ENCODE data around the gene VTN.

VTN gene

GRCh38 chr17:28368306-28368831 lies 1.7 kb downstream of the VTN start:
- no peak for DNase-seq

- DNase-seq: no peak
Observed at GRCh38 chr17:28367641-28368305, 2.3 kb downstream of the VTN start.

DNA sequence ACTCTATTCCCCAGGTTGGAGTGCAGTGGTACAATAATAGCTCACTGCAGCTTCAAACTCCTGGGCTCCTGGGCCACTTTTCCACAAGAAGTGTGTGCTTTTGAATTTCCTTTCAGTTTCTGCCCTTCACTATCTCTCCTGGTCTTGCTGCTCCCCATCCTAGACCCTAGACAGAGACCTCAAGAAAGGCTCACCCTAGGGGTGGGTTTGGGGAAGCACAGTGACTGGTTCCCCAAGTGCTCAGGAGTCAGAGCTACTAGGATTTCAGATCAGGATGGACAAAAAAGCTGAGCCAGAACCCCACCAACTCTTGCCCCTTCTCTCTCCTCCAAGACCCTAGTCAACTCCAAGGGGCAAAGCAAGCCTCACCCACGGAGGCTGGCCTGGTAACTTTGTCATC lies 3.5 kb downstream of the VTN start:
- DNase-seq: no peak

DNA sequence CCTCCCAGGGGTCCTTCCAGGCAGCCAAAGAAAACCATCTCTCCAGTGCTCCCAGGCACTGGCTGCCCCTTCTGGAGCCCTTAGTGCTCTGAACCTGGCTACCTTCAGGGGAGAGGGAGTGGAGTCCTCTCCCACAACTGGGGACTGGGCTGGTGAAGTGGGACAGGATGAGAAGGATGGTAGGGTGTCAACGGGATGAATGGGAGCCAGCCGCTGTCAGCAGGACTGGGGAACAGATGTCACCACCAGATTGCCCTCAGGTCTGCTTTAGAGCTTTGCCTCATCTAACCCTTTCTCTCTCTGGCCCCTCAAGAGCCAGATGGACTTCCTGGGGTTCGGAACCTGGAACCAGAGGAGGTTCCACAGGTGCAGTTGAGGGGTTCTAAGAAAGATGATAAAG lies 4.6 kb downstream of the VTN start:
- no peak for DNase-seq

- DNase-seq: no peak
Observed at GRCh38 chr17:28364665-28365363, 5.3 kb downstream of the VTN start, which contains the start of gene SEBOX. TSS of gene SEBOX (minus strand) at chr17:28365199. CDS start at chr17:28365151, 48 bp downstream.

- DNase-seq: no peak
Observed at GRCh38 chr17:28363776-28364650, 6.1 kb downstream of the VTN start.

DNA sequence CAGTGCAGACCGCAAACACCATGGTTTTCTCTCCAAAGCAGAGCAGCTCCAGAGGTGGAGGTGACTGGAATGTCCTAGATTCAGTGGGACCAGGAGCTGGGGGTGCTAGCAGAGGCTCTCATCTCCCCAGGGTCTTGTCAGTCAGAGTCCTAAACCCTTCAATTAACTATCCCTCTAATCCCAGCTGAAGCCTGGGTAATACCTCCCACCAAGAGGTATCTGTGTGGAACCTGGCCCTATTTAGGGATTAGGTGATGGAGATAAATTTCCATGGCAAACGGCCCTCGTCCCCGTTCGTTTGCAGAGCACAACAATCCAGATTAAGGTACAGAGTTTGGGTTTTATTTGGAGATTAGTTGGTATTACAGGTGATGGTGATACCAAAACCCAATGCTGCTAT lies 6.9 kb downstream of the VTN start:
- DNase-seq: no peak

GRCh38 chr17:28357901-28358197 lies 12.3 kb downstream of the VTN start:
- DNase-seq: no peak

DNA sequence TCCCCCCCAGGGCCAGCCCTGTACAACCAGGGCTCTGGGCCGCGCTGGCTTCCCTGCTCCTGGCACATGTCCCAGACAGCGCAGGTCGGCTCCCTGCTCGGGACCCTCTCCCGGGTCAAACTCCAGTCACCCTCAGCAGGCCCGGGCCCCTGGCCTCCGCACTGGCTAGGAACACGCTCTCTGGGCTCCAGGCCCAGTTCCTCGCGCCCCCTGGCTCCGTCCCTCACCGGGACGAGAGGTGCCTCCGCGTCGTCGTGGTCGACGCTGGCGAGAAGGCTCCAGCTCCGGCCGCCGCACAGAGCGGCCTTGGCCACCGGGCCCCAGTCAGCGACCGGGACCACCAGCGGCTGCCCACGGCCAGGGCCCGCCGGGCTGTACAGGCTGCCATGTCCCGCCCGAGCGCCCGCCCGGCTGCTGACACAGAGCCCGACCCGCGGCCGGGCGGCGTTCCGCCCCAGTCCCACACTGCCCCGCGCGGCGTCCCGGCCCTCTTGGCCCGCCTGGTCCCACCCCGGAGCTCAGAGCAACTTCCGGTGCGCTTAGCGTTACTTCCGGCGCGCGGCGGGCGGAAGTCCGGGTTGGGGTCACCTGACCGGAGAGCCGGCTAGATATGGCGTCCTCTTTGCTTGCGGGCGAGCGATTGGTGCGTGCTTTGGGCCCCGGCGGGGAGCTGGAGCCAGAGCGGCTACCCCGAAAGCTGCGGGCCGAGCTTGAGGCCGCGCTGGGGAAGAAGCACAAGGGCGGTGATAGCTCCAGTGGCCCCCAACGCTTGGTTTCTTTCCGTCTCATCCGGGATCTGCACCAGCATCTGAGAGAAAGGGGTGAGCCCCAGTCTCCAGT lies 12.8 kb downstream of the VTN start, which contains the start of gene POLDIP2:
Gene POLDIP2, minus strand, starts transcription at position 467 of the 840 bp plus-strand sequence. Its CDS starts 79 bp downstream, at position 388.
- DNase-seq: peak; percentile 95

DNA sequence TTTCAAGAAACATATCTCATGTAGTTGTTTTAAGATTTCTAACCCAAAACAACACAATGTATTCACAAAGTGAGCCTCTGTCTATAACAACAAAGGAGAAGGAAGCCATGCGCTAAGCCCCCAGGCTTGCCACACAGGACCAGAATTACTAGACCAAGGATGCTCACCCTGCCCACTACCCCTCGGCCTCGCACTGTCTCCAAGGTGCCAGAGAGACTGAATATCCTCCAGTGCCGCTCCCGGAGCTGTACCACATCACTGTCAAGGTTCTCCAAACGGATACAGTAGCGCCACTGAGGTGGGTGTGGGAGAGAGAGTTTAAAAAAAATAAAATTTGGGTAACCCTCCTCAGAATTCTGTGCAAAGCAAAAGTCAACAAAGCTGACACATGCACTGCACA lies 19.8 kb downstream of the VTN start:
- DNase-seq: no peak

DNA sequence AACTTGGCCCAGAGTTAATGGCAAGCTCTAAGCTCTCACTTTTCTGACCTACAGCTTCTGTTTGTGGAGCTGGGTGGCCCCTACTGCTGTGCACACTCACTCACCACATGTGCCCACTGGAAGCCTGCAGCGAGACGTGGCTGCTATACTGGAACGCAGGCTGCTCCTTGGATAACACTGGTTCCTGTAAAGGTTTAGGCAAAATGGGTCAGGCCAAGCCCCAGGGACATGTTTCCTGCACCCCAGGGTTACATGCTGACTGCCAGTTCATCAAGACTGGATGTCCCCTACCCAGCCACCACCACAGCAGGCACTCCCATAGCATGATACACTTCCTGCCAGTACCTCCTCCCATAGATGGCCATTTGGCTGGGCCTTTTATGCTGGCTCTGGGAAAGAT lies 21.1 kb downstream of the VTN start:
- no peak for DNase-seq

DNA sequence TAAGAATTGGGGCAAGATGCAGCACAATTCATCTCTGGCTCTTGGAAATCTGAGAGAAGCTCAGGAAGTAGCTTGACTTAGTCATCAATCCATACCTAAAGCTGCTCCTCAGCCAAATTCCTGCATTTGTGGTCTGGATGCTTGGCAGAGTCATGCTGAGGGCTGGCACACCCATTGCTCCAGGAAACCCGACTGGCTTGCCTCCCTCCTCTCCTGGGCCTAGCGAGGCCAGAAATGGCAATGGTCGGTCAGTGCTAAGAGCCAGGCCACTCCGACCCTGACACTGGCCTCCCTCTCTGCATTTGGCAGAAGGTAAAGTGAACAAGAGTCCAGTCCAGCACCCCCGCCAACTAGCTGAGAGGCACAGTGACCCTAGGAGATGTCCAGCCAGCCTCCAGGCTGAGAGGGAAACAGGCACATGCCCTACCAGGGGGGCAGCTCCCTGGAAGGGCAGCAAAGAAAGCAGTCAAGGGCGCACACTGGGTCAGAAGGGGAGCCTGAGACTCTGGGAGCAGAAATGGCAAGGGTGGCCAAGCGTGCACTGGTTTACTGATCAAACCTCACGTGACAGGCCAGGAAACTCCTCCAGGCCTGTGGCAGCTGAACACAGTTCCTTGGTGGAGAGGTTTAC lies 22.7 kb downstream of the VTN start:
- DNase-seq: no peak

DNA sequence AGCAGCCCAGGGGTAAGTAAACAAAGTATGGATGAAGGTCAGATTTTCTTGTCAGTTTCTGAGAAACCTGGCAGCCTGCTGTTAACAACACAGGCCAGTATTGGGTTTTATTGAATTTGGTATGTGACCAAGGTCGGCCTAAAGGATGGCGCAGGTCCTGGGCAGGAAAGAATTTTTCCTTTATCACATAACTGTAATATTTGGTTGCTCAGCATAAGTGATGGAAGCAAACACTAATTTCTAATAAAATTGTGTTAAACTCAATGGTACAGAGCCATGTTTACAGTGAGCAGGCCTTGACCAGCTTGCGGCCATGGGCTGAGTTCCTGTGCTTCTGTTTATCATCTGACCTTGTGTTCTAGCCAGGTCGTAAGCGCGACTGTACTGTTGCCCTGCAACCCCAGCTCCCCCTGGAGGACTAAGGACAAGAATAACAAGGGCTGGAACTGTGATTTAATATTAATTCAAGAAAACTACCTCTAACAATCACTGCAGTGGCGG lies 23.3 kb downstream of the VTN start:
- no peak for DNase-seq

DNA sequence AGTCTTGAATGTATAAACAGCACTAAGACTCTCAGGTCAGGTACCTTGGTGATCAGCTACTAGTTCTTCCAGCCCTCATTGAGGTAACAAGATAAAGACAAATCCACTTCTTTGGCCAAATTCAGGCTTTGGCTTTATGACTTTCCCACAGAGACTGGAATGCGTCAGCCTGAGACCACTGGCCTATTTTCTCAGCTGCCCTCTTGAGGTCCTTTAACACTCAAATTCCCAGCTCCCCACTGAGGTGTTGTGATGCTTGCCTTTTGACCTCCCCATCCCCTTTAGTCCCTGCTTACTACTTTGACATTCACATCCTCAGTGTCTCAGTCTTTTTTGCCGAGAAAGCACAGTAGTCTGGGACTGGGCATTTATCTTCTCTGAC lies 23.9 kb downstream of the VTN start:
- no peak for DNase-seq

DNA sequence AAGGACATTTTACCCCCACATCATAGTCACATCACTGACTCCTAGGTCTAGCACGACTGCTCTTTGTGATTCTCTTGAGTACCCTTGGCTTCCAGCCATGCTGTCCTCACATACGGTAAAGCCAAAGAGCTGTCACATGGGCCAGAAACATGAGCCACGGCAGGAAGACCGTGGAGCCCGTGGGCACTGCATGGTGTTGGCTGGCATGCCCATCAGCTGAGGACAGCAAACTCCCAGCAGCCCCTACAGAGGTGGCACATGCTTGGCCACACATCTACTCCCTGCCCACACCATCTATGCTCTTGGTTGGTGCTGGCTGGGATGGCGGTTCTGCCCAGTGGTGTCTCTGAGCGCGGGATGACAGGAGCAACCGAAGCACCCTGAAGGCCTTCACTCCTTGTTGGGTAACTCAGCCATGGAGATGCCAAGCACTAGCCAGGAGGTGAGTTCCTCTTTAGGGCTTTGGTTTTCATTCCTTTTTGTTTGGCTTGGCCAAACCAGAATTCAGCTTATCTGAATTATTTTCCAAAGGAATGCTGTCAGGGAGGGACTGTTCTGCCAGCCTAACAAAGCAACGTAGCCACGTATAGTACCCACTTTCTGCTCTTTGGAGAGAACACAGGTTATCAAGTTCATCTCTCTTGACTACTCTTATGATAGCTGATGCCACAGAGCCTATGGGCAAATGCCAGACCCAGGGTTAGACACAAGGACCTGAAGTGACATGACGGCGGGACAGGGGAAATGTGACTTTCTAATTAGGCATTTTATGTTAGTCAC lies 24.5 kb downstream of the VTN start:
- DNase-seq: no peak

GRCh38 chr17:28344435-28344901 lies 25.6 kb downstream of the VTN start:
- DNase-seq: no peak

- DNase-seq: no peak
Observed at GRCh38 chr17:28344011-28344410, 26.1 kb downstream of the VTN start.

DNA sequence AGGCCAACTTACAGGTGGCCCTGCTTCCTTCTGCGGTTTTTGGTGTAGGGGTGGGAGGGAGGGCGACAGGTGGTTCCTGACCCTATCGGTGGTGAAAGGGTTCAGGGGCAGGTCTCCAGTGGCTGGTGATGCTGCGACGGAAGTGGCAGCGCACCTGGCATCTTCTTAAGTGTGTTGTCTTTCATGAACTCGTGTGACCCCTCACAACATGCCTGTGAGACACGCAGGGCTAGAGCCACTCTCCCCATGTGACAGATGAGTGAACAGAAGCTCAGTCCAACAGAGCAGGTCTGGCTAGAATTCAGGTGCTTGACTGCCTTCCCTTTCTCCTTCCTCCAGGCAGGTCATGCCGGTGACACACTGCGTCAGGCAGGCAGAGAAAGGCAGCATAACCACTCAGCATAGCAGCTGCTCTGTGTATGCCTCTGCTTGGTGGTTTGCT lies 26.6 kb downstream of the VTN start:
- no peak for DNase-seq

DNA sequence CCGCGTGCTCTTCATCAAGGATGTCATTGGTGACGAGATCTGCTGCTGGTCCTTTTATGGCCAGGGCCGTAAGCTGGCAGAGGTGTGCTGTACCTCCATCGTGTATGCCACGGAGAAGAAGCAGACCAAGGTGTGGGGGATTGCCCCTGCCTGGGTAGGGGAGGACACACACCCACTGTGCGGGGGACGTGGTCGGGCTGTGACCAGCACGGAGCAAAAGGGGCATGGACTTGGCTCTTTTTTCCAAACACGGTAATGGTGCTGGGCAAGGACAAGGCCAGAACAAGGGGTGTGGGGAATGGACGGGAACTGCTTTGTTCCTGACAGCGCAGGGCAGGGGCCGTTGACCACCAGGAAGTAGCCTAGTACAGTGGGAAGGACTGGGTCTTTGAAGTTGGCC lies 27.8 kb downstream of the VTN start:
- DNase-seq: no peak

DNA sequence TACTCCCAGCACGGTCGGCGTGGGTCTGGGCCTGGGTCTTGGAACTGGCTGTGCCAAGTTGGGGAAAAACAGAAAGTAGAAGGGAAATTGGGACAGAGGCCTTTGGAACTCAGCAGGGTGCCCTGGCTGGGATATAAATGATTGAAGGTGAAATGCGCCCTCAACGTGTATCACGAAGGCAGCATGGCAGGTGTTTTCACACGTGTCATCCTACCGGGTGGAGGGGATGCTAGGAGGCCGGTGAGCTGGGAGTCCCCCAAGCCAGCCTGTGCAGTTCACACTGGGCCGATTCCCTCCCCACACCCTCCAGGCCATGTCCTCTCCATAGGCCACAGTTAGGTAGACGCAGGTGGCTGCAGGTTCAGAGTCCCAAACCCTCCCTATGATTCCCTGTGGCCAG lies 28.6 kb downstream of the VTN start:
- DNase-seq: no peak

DNA sequence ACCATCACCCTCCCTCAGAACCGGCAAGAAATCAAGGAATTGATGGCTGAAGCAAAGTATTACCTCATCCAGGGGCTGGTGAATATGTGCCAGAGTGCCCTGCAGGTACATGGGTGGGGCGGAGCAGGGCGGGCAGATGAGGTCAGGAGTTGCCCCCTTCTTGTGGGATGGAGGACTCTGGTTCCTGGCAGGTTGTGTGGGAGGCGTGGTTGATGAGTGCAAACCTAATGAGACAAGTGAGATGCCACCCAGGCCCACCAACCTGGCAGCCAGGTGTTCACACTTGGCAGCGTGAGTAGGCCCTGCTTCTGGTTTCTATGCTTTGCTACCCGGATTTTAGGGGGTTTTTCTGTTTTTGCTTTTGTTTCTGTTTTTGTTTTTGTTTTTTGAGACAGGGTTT lies 29.7 kb downstream of the VTN start:
- DNase-seq: no peak
